IMR-90 (cell line): ENCODE measurements around the gene RNF224.
A peak's percentile ranks its signal among the peaks of the same experiment; 100 is the strongest.

ENCODE experiments used
- BHLHE40 ChIP-seq: fragments of 150-350 bp; IDR thresholded peaks from 2 replicates; pipeline ENCODE4 v1.6.1; 2016; ENCODE audit warnings: mild to moderate bottlenecking, low read depth, low read length
- CEBPB ChIP-seq: IDR thresholded peaks from 2 replicates; pipeline ENCODE4 v1.6.1; 2012; ENCODE audit warnings: low read depth, low read length, improper control_type of control experiment
- CHD1 ChIP-seq: IDR thresholded peaks from 2 replicates; pipeline ENCODE4 v1.6.1; 2012; ENCODE audit warnings: low read depth, low read length, improper control_type of control experiment
- FOS ChIP-seq: fragments of 150-350 bp; IDR thresholded peaks from 2 replicates; pipeline ENCODE4 v1.6.1; 2016; ENCODE audit warnings: low read depth, low read length
- MAFK ChIP-seq: IDR thresholded peaks from 2 replicates; pipeline ENCODE4 v1.6.1; 2012; ENCODE audit warnings: low read depth, low read length, improper control_type of control experiment
- MAZ ChIP-seq: IDR thresholded peaks from 2 replicates; pipeline ENCODE4 v1.6.1; 2012; ENCODE audit warnings: low read depth, mild to moderate bottlenecking, low read length, improper control_type of control experiment, moderate library complexity, borderline replicate concordance
- MXI1 ChIP-seq: IDR thresholded peaks from 2 replicates; pipeline ENCODE4 v1.6.1; 2012; ENCODE audit warnings: low read depth, mild to moderate bottlenecking, low read length, moderate library complexity, borderline replicate concordance
- NFE2L2 ChIP-seq: fragments of 150-350 bp; IDR thresholded peaks from 2 replicates; pipeline ENCODE4 v1.6.1; 2016; ENCODE audit warnings: low read depth, mild to moderate bottlenecking, low read length
- POLR2A ChIP-seq: IDR thresholded peaks from 2 replicates; pipeline ENCODE4 v1.6.1; 2012; ENCODE audit warnings: mild to moderate bottlenecking, low read depth, low read length
- RAD21 ChIP-seq: IDR thresholded peaks from 2 replicates; pipeline ENCODE4 v1.6.1; 2012; ENCODE audit warnings: low read length, improper control_type of control experiment
- RCOR1 ChIP-seq: IDR thresholded peaks from 2 replicates; pipeline ENCODE4 v1.6.1; 2012; ENCODE audit warnings: mild to moderate bottlenecking, low read length, improper control_type of control experiment; ENCODE audit not compliant: insufficient replicate concordance
- TF ChIP-seq, protein P1 (sequence below): fragments of 150-350 bp; IDR thresholded peaks from 2 replicates; pipeline ENCODE4 v1.6.1; 2016; ENCODE audit warnings: low read depth, mild to moderate bottlenecking, low read length, moderate library complexity, borderline replicate concordance
- TF ChIP-seq, protein P2 (sequence below): conservative IDR thresholded peaks from 2 replicates; pipeline ENCODE4 v1.5.1; 2012; ENCODE audit warnings: mild to moderate bottlenecking, low read depth, low read length, improper control_type of control experiment
- TF ChIP-seq, protein P3 (sequence below): fragments of 150-350 bp; IDR thresholded peaks from 2 replicates; pipeline ENCODE4 v1.6.1; 2017; ENCODE audit warnings: mild to moderate bottlenecking, antibody characterized with exemption, low read length, low read depth

DNA sequence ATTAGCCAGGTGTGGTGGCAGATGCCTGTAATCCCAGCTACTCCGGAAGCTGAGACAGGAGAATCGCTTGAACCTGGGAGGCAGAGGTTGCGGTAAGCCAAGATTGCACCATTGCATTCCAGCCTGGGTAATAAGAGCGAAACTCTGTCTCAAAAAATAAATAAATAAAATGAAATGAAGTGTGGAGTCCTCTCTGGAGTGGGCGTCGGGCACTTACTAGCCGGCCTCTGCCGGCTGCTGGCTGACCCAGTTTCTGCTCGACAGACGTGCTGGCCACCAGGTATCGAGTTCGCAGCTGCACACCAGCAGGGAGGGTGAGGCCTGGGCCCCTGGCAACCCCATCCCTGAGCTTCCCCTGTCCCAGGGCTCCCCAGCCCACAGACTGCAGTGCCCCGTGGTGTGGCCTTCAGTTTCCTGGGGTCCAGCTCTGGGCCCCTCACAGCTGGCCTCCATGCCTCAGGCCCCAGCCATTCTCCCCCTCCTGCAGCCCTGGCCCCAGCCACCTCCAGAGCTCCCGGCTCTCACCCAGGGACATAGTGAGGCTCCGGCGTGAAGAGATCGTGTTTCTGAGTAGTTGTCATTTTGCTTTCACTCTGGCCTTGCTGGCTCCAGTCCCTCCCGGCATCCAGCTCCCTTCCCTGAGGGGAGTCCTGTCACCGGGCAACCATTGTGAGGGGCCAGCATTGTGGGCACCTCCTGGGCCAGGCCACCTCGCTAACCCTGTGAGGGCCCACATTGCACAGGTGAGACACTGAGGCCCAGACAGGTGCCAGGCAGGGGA lies 20.0 kb downstream of the RNF224 start:
- TF ChIP-seq POLR2A (no peak), MAZ (no peak), RAD21 (no peak), MXI1 (no peak), BHLHE40 (no peak), MAFK (no peak), NFE2L2 (no peak), FOS (no peak), CEBPB (0 out of 2 replicates have a peak, but pooled peaks have one; percentile 3), RCOR1 (no peak), CHD1 (no peak)
- TF ChIP-seq, protein P1, sequence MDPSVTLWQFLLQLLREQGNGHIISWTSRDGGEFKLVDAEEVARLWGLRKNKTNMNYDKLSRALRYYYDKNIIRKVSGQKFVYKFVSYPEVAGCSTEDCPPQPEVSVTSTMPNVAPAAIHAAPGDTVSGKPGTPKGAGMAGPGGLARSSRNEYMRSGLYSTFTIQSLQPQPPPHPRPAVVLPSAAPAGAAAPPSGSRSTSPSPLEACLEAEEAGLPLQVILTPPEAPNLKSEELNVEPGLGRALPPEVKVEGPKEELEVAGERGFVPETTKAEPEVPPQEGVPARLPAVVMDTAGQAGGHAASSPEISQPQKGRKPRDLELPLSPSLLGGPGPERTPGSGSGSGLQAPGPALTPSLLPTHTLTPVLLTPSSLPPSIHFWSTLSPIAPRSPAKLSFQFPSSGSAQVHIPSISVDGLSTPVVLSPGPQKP: no peak
- TF ChIP-seq, protein P2, sequence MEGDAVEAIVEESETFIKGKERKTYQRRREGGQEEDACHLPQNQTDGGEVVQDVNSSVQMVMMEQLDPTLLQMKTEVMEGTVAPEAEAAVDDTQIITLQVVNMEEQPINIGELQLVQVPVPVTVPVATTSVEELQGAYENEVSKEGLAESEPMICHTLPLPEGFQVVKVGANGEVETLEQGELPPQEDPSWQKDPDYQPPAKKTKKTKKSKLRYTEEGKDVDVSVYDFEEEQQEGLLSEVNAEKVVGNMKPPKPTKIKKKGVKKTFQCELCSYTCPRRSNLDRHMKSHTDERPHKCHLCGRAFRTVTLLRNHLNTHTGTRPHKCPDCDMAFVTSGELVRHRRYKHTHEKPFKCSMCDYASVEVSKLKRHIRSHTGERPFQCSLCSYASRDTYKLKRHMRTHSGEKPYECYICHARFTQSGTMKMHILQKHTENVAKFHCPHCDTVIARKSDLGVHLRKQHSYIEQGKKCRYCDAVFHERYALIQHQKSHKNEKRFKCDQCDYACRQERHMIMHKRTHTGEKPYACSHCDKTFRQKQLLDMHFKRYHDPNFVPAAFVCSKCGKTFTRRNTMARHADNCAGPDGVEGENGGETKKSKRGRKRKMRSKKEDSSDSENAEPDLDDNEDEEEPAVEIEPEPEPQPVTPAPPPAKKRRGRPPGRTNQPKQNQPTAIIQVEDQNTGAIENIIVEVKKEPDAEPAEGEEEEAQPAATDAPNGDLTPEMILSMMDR: no peak
- TF ChIP-seq, protein P3, sequence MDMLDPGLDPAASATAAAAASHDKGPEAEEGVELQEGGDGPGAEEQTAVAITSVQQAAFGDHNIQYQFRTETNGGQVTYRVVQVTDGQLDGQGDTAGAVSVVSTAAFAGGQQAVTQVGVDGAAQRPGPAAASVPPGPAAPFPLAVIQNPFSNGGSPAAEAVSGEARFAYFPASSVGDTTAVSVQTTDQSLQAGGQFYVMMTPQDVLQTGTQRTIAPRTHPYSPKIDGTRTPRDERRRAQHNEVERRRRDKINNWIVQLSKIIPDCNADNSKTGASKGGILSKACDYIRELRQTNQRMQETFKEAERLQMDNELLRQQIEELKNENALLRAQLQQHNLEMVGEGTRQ: no peak
